Memory B cell (primary cell): Measurements from ENCODE around the gene FREM1.
A peak's percentile ranks its signal among the peaks of the same experiment; 100 is the strongest.

ENCODE experiments used
- ATAC-seq: fragments of 150-1000 bp; cut with Tn5 transposase; 2 replicates; pipeline ENCODE4 v1.10.0; 2021; ENCODE audit warnings: low read depth, mild to moderate bottlenecking, moderate library complexity
- DNase-seq, 2 donors: peaks; one replicate each; pipeline ENCODE4 v3.0.0; 2022; ENCODE audit warnings: low spot score in 2 of 2
- H3K27ac Mint-ChIP-seq: one replicate; pipeline ENCODE4 v1.8.0; 2022; ENCODE audit warnings: mild to moderate bottlenecking, moderate library complexity, mixed read lengths
- H3K27me3 Mint-ChIP-seq: one replicate; pipeline ENCODE4 v1.8.0; 2022; ENCODE audit warnings: mixed read lengths
- H3K36me3 Mint-ChIP-seq: one replicate; pipeline ENCODE4 v1.8.0; 2022; ENCODE audit warnings: mild to moderate bottlenecking, mixed read lengths
- H3K4me1 Mint-ChIP-seq: one replicate; pipeline ENCODE4 v1.8.0; 2022; ENCODE audit warnings: mixed read lengths
- H3K4me3 Mint-ChIP-seq: one replicate; pipeline ENCODE4 v1.8.0; 2022; ENCODE audit warnings: mild to moderate bottlenecking, moderate library complexity, mixed read lengths
- H3K9me3 Mint-ChIP-seq: one replicate; pipeline ENCODE4 v1.8.0; 2022; ENCODE audit warnings: mixed read lengths

FREM1 gene

DNA sequence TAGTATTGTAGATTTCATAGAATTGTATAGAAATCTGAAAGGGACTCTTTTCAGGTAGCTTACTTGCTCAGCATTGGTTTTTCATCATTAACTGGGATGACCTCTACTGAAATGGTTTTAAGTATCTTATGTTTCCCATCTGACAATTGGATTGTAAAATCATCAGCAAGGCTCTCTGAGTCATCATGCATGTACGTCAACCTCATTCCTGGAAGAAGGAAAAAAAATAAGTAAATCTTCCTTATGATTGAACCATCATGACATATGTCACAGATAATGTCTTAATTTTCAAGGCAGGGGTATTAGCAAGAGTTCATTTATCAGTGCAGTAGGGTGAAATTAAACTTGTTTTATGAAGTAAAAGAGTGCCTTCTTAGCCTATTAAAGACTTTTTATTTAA, 112.8 kb downstream of the FREM1 start:
- no peak for DNase-seq
- no peaks in the 10 kb centered on the region for H3K9me3 Mint-ChIP-seq
- no peak for ATAC-seq

DNA sequence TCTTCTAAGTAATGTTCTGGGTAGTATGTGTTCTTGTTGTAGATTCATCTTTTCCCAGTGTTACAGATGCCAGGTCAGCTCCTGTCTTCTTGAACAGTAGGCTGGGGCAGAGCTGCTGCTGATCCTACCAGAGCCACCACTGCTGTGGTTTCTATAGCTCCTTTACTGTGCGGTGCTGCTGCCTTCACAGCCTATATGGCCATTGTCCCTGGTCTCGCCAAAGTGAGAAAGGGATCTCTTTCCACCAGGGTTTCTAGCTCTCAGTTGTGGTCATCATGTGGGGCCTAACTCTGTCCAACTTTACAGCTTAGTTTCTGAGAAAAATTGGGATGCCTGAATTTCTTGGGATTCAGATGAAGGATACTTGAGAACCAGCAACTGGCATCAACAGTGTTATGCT, 116.8 kb downstream of the FREM1 start:
- no peak overlapping the region for H3K4me3 Mint-ChIP-seq
- H3K27me3 Mint-ChIP-seq: peaks cover 6% of the 10 kb centered on the region
- no peaks in the 10 kb centered on the region for H3K4me1 Mint-ChIP-seq
- H3K9me3 Mint-ChIP-seq: no peaks in the 10 kb centered on the region
- no peaks in the 10 kb centered on the region for H3K36me3 Mint-ChIP-seq
- no peak for DNase-seq
- H3K27ac Mint-ChIP-seq: no peak overlapping the region
- ATAC-seq: no peak

More for the DNA sequence above, 112.8 kb downstream of the FREM1 start:
- no peak overlapping the region for H3K27ac Mint-ChIP-seq
- peaks cover 4% of the 10 kb centered on the region for H3K27me3 Mint-ChIP-seq
- no peaks in the 10 kb centered on the region for H3K36me3 Mint-ChIP-seq
- no peaks in the 10 kb centered on the region for H3K4me1 Mint-ChIP-seq
- H3K4me3 Mint-ChIP-seq: no peak overlapping the region

DNA sequence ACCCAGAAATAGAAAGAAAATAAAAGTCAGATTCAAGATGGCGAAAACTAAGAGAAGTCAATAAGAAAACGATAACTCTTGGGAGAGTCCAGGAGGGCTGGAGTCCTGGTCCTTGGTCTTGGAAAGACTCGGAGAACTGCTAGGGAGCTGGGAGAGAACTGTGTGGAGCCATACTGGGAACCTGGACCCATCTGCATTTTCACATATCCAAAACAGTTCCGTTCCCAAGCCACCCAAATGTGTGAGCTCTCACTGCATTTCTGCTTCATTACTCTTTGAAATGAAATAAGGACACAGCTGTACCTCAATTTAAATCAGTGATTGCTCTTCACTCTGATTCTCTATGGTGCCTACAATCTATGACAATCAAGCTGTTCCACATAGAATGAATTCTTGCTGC, 119.6 kb downstream of the FREM1 start:
- H3K36me3 Mint-ChIP-seq: no peaks in the 10 kb centered on the region
- DNase-seq (no peak), ATAC-seq (no peak)
- H3K9me3 Mint-ChIP-seq: peaks cover 2% of the 10 kb centered on the region
- peaks cover 9% of the 10 kb centered on the region for H3K27me3 Mint-ChIP-seq
- no peaks in the 10 kb centered on the region for H3K4me1 Mint-ChIP-seq
- H3K27ac Mint-ChIP-seq: no peak overlapping the region
- H3K4me3 Mint-ChIP-seq: no peak overlapping the region

DNA sequence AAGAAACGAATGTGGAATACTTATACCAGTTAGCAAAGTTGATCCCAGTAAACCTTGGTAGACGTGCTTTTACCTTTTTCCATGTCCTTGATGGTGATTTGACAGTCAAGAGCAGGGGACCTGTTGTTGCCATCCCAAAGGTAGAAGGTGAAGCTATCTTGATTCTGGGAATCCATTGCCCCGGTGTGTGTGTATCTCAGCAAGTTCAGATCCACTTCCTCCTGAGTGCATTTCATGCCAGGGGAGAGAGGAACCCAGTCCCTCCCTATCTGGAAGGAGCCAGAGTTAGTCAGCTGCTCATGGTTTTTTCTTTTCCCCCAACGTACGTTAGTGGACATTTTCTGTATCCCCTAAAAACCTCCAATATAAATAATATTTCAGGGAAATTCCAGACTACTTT, 121.4 kb downstream of the FREM1 start:
- Mint-ChIP-seq H3K4me1 (no peaks in the 10 kb centered on the region), H3K27me3 (peaks cover 8% of the 10 kb centered on the region), H3K9me3 (peaks cover 2% of the 10 kb centered on the region), H3K4me3 (no peak overlapping the region), H3K27ac (no peak overlapping the region), H3K36me3 (no peaks in the 10 kb centered on the region)
- DNase-seq: no peak
- ATAC-seq: no peak

DNA sequence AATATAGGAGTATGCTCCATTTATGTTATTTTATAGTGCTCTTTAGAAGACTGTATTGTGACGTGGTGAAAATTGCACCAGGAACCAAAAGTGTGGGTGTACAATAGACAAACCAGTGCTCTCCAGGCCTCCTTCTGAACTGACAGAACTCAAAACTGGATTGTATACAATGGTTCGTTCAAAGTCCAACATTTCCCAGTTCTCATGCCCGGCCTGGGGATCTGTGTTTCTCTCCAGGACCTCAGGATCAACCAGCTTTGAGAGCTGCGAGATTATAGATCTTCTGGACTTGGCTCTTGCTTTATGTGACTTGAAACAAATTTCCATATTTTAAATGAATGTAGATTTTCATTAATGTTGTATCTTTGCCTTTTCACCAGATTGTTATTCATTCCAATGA, 126.9 kb downstream of the FREM1 start:
- DNase-seq (no peak), ATAC-seq (no peak)
- H3K9me3 Mint-ChIP-seq: peaks cover 2% of the 10 kb centered on the region
- peaks cover 6% of the 10 kb centered on the region for H3K27me3 Mint-ChIP-seq
- no peaks in the 10 kb centered on the region for H3K36me3 Mint-ChIP-seq
- no peak overlapping the region for H3K27ac Mint-ChIP-seq
- H3K4me1 Mint-ChIP-seq: no peaks in the 10 kb centered on the region
- H3K4me3 Mint-ChIP-seq: no peak overlapping the region

GRCh38 chr9:14782286-14783051, 127.8 kb downstream of the FREM1 start:
- H3K9me3 Mint-ChIP-seq: no peaks in the 10 kb centered on the region
- ATAC-seq: no peak
- no peak overlapping the region for H3K4me3 Mint-ChIP-seq

DNA sequence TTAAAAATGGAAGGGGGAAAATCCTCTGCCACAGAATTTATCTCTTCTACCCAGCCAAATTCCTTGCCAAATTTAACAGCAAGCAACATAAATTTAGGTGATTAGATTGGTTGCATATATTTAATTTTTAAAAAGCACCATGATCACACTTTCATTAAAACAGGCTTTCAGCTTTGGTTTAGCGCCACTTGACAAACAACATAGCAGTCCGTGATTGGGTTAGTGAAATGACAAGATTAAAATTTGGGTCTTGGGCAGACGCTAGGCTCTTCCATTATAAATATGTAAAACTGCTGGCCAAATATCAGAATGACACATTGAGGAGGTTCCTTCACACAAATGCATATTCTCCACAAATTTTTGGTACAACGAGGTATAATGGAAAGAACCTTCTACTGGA, 129.5 kb downstream of the FREM1 start:
- H3K9me3 Mint-ChIP-seq: no peaks in the 10 kb centered on the region
- H3K4me3 Mint-ChIP-seq: no peak overlapping the region
- no peak overlapping the region for H3K27ac Mint-ChIP-seq
- H3K4me1 Mint-ChIP-seq: no peaks in the 10 kb centered on the region
- ATAC-seq (no peak), DNase-seq (no peak)
- H3K36me3 Mint-ChIP-seq: no peaks in the 10 kb centered on the region
- H3K27me3 Mint-ChIP-seq: peaks cover 7% of the 10 kb centered on the region

More at GRCh38 chr9:14782286-14783051, 127.8 kb downstream of the FREM1 start:
- Mint-ChIP-seq H3K4me1 (no peaks in the 10 kb centered on the region), H3K27me3 (peaks cover 4% of the 10 kb centered on the region), H3K27ac (no peak overlapping the region), H3K36me3 (no peaks in the 10 kb centered on the region)
- no peak for DNase-seq

GRCh38 chr9:14780251-14780650, 130.0 kb downstream of the FREM1 start:
- Mint-ChIP-seq H3K4me3 (no peak overlapping the region), H3K27me3 (peaks cover 7% of the 10 kb centered on the region), H3K27ac (no peak overlapping the region)

DNA sequence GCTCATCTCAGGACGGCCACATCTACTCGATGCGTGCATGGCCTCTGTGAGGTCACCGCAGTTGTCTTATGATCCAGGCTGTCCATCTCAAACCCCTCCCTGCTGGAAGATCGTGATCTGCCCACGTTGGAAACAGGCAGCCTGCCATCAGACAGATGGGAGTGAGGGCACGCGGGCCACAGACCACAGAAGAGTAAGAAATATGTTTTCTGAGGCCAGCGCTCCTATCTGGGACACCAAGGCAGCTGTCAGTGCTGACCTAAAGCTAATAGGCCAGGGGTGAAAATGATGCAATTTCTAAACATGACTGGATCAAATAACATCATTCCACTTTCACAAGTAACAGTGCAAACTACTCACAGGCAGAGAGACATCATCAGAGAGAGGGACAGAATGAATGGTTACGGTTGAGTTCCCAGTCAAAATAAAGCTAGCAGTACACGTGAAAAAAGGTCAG, 130.6 kb downstream of the FREM1 start:
- Mint-ChIP-seq H3K4me1 (no peaks in the 10 kb centered on the region), H3K27ac (no peak overlapping the region), H3K36me3 (no peaks in the 10 kb centered on the region), H3K9me3 (no peaks in the 10 kb centered on the region), H3K27me3 (peaks cover 5% of the 10 kb centered on the region), H3K4me3 (no peak overlapping the region)
- DNase-seq: no peak
- no peak for ATAC-seq

More at GRCh38 chr9:14780251-14780650, 130.0 kb downstream of the FREM1 start:
- DNase-seq: no peak
- ATAC-seq: no peak
- H3K4me1 Mint-ChIP-seq: no peaks in the 10 kb centered on the region
- no peaks in the 10 kb centered on the region for H3K9me3 Mint-ChIP-seq
- no peaks in the 10 kb centered on the region for H3K36me3 Mint-ChIP-seq

- peaks cover 5% of the 10 kb centered on the region for H3K27me3 Mint-ChIP-seq
- DNase-seq (no peak), ATAC-seq (no peak)
- no peak overlapping the region for H3K27ac Mint-ChIP-seq
- H3K9me3 Mint-ChIP-seq: no peaks in the 10 kb centered on the region
- H3K4me1 Mint-ChIP-seq: no peaks in the 10 kb centered on the region
- H3K36me3 Mint-ChIP-seq: no peaks in the 10 kb centered on the region
- no peak overlapping the region for H3K4me3 Mint-ChIP-seq
These were observed 131.7 kb downstream of the FREM1 start for GRCh38 chr9:14778565-14778964.

- ATAC-seq (no peak), DNase-seq (no peak)
- no peak overlapping the region for H3K4me3 Mint-ChIP-seq
- no peaks in the 10 kb centered on the region for H3K9me3 Mint-ChIP-seq
- no peaks in the 10 kb centered on the region for H3K36me3 Mint-ChIP-seq
- H3K27me3 Mint-ChIP-seq: peaks cover 7% of the 10 kb centered on the region
- no peak overlapping the region for H3K27ac Mint-ChIP-seq
- H3K4me1 Mint-ChIP-seq: no peaks in the 10 kb centered on the region
These were observed 134.3 kb downstream of the FREM1 start for GRCh38 chr9:14775917-14776316.

- Mint-ChIP-seq H3K27me3 (peaks cover 5% of the 10 kb centered on the region), H3K36me3 (no peaks in the 10 kb centered on the region), H3K27ac (no peak overlapping the region), H3K9me3 (no peaks in the 10 kb centered on the region), H3K4me1 (no peaks in the 10 kb centered on the region), H3K4me3 (no peak overlapping the region)
- ATAC-seq: no peak
- no peak for DNase-seq
These were observed 139.6 kb downstream of the FREM1 start for GRCh38 chr9:14770592-14770991.

- ATAC-seq: peak; percentile 72
- no peaks in the 10 kb centered on the region for H3K4me1 Mint-ChIP-seq
- peaks cover 5% of the 10 kb centered on the region for H3K27me3 Mint-ChIP-seq
- H3K9me3 Mint-ChIP-seq: peaks cover under 1% of the 10 kb centered on the region
- DNase-seq: peak; percentile 7 to 11
- no peak overlapping the region for H3K27ac Mint-ChIP-seq
- H3K4me3 Mint-ChIP-seq: no peak overlapping the region
- no peaks in the 10 kb centered on the region for H3K36me3 Mint-ChIP-seq
These were observed 141.0 kb downstream of the FREM1 start for GRCh38 chr9:14769230-14769571.

GRCh38 chr9:14768405-14769229, 141.6 kb downstream of the FREM1 start:
- no peak overlapping the region for H3K4me3 Mint-ChIP-seq
- H3K27me3 Mint-ChIP-seq: peaks cover 5% of the 10 kb centered on the region
- DNase-seq: peak; percentile 16 to 44
- H3K9me3 Mint-ChIP-seq: peaks cover 3% of the 10 kb centered on the region
- H3K27ac Mint-ChIP-seq: no peak overlapping the region
- ATAC-seq: no peak
- no peaks in the 10 kb centered on the region for H3K4me1 Mint-ChIP-seq
- no peaks in the 10 kb centered on the region for H3K36me3 Mint-ChIP-seq
